HG02610 (cell line): Measurements from ENCODE around the gene HIF1A.
A peak's percentile ranks its signal among the peaks of the same experiment; 100 is the strongest.
"Not testable (repeated sequence)": the region's sequence is repeated elsewhere in the genome, so short reads cannot be mapped to it uniquely, and the experiment has no call there.

Source experiments
- ATAC-seq: cut with Tn5 transposase; IDR thresholded peaks from one replicate; pipeline ENCODE4 v1.9.1; 2021; ENCODE audit warnings: mild to moderate bottlenecking, moderate library complexity; ENCODE audit not compliant: unreplicated experiment

Gene HIF1A

GRCh38 chr14:61694830-61695694 lies at the start of gene HIF1A:
HIF1A (plus strand) TSS chr14:61695513; CDS start chr14:61695805, 292 bp downstream.
- peak; percentile 84 for ATAC-seq

GRCh38 chr14:61646366-61647116 lies 48.8 kb upstream of the HIF1A start:
- no peak for ATAC-seq

- no peak for ATAC-seq
These were observed 47.6 kb upstream of the HIF1A start for GRCh38 chr14:61647704-61648103.

GRCh38 chr14:61648377-61648776 lies 46.9 kb upstream of the HIF1A start:
- no peak for ATAC-seq

- ATAC-seq = no peak
These were observed 46.0 kb upstream of the HIF1A start for GRCh38 chr14:61649283-61649682.

GRCh38 chr14:61651355-61651754 lies 44.0 kb upstream of the HIF1A start:
- ATAC-seq = no peak

GRCh38 chr14:61652526-61653262 lies 42.6 kb upstream of the HIF1A start:
- ATAC-seq = no peak

GRCh38 chr14:61653507-61653906 lies 41.8 kb upstream of the HIF1A start:
- ATAC-seq = no peak

- peak; percentile 42 for ATAC-seq
These were observed 41.3 kb upstream of the HIF1A start for GRCh38 chr14:61654026-61654425.

- ATAC-seq = no peak
These were observed 39.5 kb upstream of the HIF1A start for GRCh38 chr14:61655777-61656176.

- ATAC-seq = no peak
These were observed 39.0 kb upstream of the HIF1A start for GRCh38 chr14:61656341-61656740.

GRCh38 chr14:61658111-61658510 lies 37.2 kb upstream of the HIF1A start:
- ATAC-seq = not testable (repeated sequence)

GRCh38 chr14:61659582-61659981 lies 35.7 kb upstream of the HIF1A start:
- no peak for ATAC-seq

- peak; percentile 31 for ATAC-seq
These were observed 33.6 kb upstream of the HIF1A start for GRCh38 chr14:61661471-61662400.

- peak; percentile 83 for ATAC-seq
These were observed 32.6 kb upstream of the HIF1A start for GRCh38 chr14:61662437-61663311.

- no peak for ATAC-seq
These were observed 31.9 kb upstream of the HIF1A start for GRCh38 chr14:61663312-61663979.

GRCh38 chr14:61668282-61668681 lies 27.0 kb upstream of the HIF1A start:
- no peak for ATAC-seq

- no peak for ATAC-seq
These were observed 24.7 kb upstream of the HIF1A start for GRCh38 chr14:61670576-61670975.

- peak; percentile 89 for ATAC-seq
These were observed 24.2 kb upstream of the HIF1A start for GRCh38 chr14:61671082-61671481.
